OCI-LY7 (cell line): Measurements from ENCODE around the gene TET3. TPM values are rescaled to one million over a fixed set of nuclear protein-coding genes. Genes with fewer than 3 reads are reported as not detected.

Experiments used
- BruUV-seq: library from RNA; stranded (reverse); fragments of 400-500 nt; replicated peaks from 2 replicates; lab custom pipeline; 2021; lab: Mats Ljungman, UMichigan
- CTCF ChIA-PET: fragments of 300-600 bp; sonication (Branson Sonifier 250); formaldehyde crosslinking; loops from one replicate; lab custom pipeline; 2022; ENCODE audit warnings: antibody characterized with exemption; ENCODE audit not compliant: unreplicated experiment; lab: Charles Lee
- POLR2A ChIA-PET: fragments of 300-600 bp; sonication (Branson Sonifier 250); formaldehyde crosslinking; loops from one replicate; lab custom pipeline; 2022; ENCODE audit warnings: antibody characterized with exemption; lab: Charles Lee
- DNase-seq: peaks from one replicate; pipeline ENCODE4 v3.0.0-alpha.2; 2015; ENCODE audit warnings: low spot score
- H2AFZ ChIP-seq: fragments of 200-600 bp; sonication (generic), shearing (Covaris generic); 2 replicates; pipeline ENCODE4 v1.6.1; 2014; ENCODE audit warnings: mild to moderate bottlenecking, antibody characterized with exemption, low read length, moderate library complexity
- H3K27ac ChIP-seq: fragments of 200-600 bp; sonication (generic); 2 replicates; pipeline ENCODE4 v1.5.1; 2014; ENCODE audit warnings: mixed run types, low read depth, mild to moderate bottlenecking, moderate library complexity, low read length, inconsistent platforms; ENCODE audit not compliant: poor library complexity, severe bottlenecking
- H3K36me3 ChIP-seq: fragments of 200-600 bp; sonication (generic); 2 replicates; pipeline ENCODE4 v1.6.1; 2014; ENCODE audit warnings: mild to moderate bottlenecking, antibody characterized with exemption, low read length, moderate library complexity, mixed read lengths; ENCODE audit not compliant: insufficient read depth
- H3K4me1 ChIP-seq: fragments of 200-600 bp; sonication (generic); 2 replicates; pipeline ENCODE4 v1.5.1; 2014; ENCODE audit warnings: mild to moderate bottlenecking, low read length; ENCODE audit not compliant: insufficient read depth, poor library complexity, severe bottlenecking
- H3K4me2 ChIP-seq: fragments of 200-600 bp; sonication (generic); 2 replicates; pipeline ENCODE4 v1.6.1; 2014; ENCODE audit warnings: mild to moderate bottlenecking, low read length
- H3K4me3 ChIP-seq: fragments of 200-600 bp; sonication (generic); 2 replicates; pipeline ENCODE4 v1.5.1; 2014; ENCODE audit warnings: mild to moderate bottlenecking, low read depth, low read length; ENCODE audit not compliant: poor library complexity, severe bottlenecking
- H3K79me2 ChIP-seq: fragments of 200-600 bp; sonication (generic); 2 replicates; pipeline ENCODE4 v1.6.1; 2016; ENCODE audit warnings: low read depth, mild to moderate bottlenecking, low read length, moderate library complexity, mixed read lengths; ENCODE audit not compliant: insufficient read depth
- H3K9me2 ChIP-seq: fragments of 200-600 bp; sonication (generic); 2 replicates; pipeline ENCODE4 v1.6.1; 2016; ENCODE audit warnings: mild to moderate bottlenecking, low read length, mixed read lengths; ENCODE audit not compliant: insufficient read depth
- H3K9me3 ChIP-seq: fragments of 200-600 bp; sonication (generic); 2 replicates; pipeline ENCODE4 v1.6.1; 2014; ENCODE audit warnings: mild to moderate bottlenecking, mixed run types, low read length, mixed read lengths
- H4K20me1 ChIP-seq: fragments of 200-600 bp; sonication (generic); 2 replicates; pipeline ENCODE4 v1.6.1; 2014; ENCODE audit warnings: mild to moderate bottlenecking, antibody characterized with exemption, low read length, moderate library complexity, mixed read lengths; ENCODE audit not compliant: insufficient read depth
- CTCF ChIP-seq: fragments of 200-600 bp; sonication (generic); conservative IDR thresholded peaks from 2 replicates; pipeline ENCODE4 v1.5.1; 2014; ENCODE audit warnings: mild to moderate bottlenecking, antibody characterized with exemption, low read length, moderate library complexity, mixed read lengths
- EZH2phosphoT487 ChIP-seq: fragments of 200-600 bp; sonication (generic); IDR thresholded peaks from 2 replicates; pipeline ENCODE4 v1.6.1; 2018; ENCODE audit warnings: low read depth, borderline replicate concordance, mild to moderate bottlenecking, mixed run types, antibody characterized with exemption, low read length, moderate library complexity, mixed read lengths
- intact Hi-C: fragments of 100-400 bp; cut with micrococcal nuclease; formaldehyde crosslinking; loops from one replicate; pipeline ENCODE4 v1.10.0; 2022; ENCODE audit not compliant: unreplicated experiment
- total RNA-seq, 2 experiments: library from RNA; depleted of rRNA in 1 of 2; stranded (reverse); fragments of >200 nt in 1 of 2; shearing (Covaris generic) in 1 of 2; gene quantifications; 2 replicates each; pipeline ENCODE4 v1.2.3, GENCODE V29; 2014 to 2022

TET3 gene
- total RNA-seq, 2 experiments from 2014 or later = 14.7 to 25.2 TPM

- Histone ChIP-seq H3K36me3 (peaks cover 4% of the 10 kb centered on the region; the same call in 1 of the 2 replicates), H4K20me1 (peaks cover 16% of the 10 kb centered on the region; the same call in 1 of the 2 replicates), H3K27ac (no peak overlapping the region), H3K79me2 (peaks cover 24% of the 10 kb centered on the region; the same call in 1 of the 2 replicates), H3K4me1 (peaks cover 19% of the 10 kb centered on the region), H2AFZ (no peak overlapping the region), H3K4me2 (no peak overlapping the region), H3K4me3 (no peak overlapping the region), H3K9me3 (no peaks in the 10 kb centered on the region), H3K9me2 (no peaks in the 10 kb centered on the region)
- BruUV-seq = no TSS peak
- no peak for DNase-seq
- TF ChIP-seq CTCF = no peak
- no peak for TF ChIP-seq EZH2phosphoT487
- POLR2A ChIA-PET = interaction anchor here (0.6 kb wide), 1 partner anchor 212 kb away, joined by 5 read pairs; no protein-coding TSS in a partner anchor
- CTCF ChIA-PET = no interaction called here
- intact Hi-C loops = no loop called here
Measured at GRCh38 chr2:73998451-73998850, 13.7 kb downstream of the TET3 start.

GRCh38 chr2:73998933-73999332 is 14.2 kb downstream of the TET3 start:
- no peaks in the 10 kb centered on the region for H3K9me2 ChIP-seq
- intact Hi-C loops = no loop called here
- TF ChIP-seq CTCF (no peak), EZH2phosphoT487 (no peak)
- H3K79me2 ChIP-seq = peaks cover 24% of the 10 kb centered on the region; the same call in 1 of the 2 replicates
- H3K9me3 ChIP-seq = no peaks in the 10 kb centered on the region
- H3K36me3 ChIP-seq = peaks cover 4% of the 10 kb centered on the region; the same call in 1 of the 2 replicates
- H4K20me1 ChIP-seq = peaks cover 16% of the 10 kb centered on the region; the same call in 1 of the 2 replicates
- no peak overlapping the region for H3K4me2 ChIP-seq
- no TSS peak for BruUV-seq
- H3K27ac ChIP-seq = no peak overlapping the region
- H3K4me1 ChIP-seq = peaks cover 19% of the 10 kb centered on the region
- POLR2A ChIA-PET = interaction anchor here (0.6 kb wide), 1 partner anchor 212 kb away, joined by 5 read pairs; no protein-coding TSS in a partner anchor
- no peak overlapping the region for H3K4me3 ChIP-seq
- CTCF ChIA-PET = no interaction called here
- DNase-seq = no peak
- no peak overlapping the region for H2AFZ ChIP-seq

DNA sequence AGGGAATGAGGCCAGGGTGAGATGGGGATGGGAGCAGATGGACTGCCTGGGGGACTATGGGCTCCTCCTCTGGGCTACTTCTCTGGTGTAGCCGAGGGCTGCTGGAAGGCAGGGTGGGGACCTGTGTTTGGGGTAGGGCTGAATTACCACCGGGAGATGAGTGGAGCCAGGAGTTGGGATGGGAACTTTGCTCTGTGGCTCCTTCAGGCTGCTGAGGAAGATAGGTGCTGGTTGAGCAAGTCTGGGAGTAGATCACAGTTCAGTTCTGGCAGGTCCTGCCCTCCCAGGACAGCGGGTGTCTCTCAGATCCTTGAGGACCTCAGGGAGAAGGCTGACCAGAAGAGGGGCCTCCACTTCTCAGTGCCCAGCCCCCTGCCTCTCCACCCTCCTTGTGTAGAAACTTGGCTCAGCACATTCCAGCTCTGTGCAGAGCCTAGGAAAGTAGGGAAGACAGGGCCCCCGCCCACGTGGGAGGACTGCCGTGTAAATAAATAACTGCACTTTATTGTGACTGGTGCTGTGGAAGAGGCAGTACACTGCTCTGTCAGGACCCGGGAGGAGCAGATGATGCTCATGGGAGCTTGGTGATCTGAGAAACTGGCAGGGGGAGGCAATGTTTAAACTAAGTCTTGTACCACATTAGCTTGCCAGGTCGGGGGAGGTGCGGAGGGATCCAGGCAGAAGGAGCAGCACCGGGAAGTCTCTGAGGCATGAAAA is 15.3 kb downstream of the TET3 start:
- peaks cover 5% of the 10 kb centered on the region; the same call in 1 of the 2 replicates for H3K36me3 ChIP-seq
- ChIA-PET CTCF (no interaction called here), POLR2A (no interaction called here)
- TF ChIP-seq EZH2phosphoT487 = no peak
- TF ChIP-seq CTCF = no peak
- no peaks in the 10 kb centered on the region for H3K9me2 ChIP-seq
- peaks cover 18% of the 10 kb centered on the region; the same call in 1 of the 2 replicates for H3K79me2 ChIP-seq
- no peak overlapping the region for H3K4me2 ChIP-seq
- no peak overlapping the region for H3K27ac ChIP-seq
- H3K4me1 ChIP-seq = peaks cover 19% of the 10 kb centered on the region
- no peak for DNase-seq
- peaks cover 16% of the 10 kb centered on the region; the same call in 1 of the 2 replicates for H4K20me1 ChIP-seq
- no peak overlapping the region for H2AFZ ChIP-seq
- H3K4me3 ChIP-seq = no peak overlapping the region
- no TSS peak for BruUV-seq
- H3K9me3 ChIP-seq = no peaks in the 10 kb centered on the region
- intact Hi-C loops = loop anchor here (5.0 kb wide), 1 partner anchor 147 kb away; the partner anchor contains the start of gene BOLA3
